ENCODE measurements around the gene COL13A1.

Gene COL13A1

DNA sequence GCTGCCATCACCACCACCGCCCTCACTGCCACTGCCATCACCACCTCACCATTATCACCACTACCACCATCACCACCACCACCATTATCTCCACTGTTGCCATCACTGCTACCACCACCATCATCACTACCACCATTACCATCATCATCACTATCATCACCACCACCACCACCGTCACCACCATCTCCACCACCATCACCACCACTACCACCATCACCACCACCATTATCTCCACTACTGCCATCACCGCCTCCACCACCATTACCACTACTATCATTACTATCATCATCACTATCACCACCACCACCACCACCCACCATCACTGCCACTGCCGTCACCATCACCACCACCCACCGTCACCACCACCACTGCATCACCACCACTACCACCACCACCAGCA is 9.9 kb upstream of the COL13A1 start:
- DNase-seq (ENCODE audit: low read depth) = no peak

DNA sequence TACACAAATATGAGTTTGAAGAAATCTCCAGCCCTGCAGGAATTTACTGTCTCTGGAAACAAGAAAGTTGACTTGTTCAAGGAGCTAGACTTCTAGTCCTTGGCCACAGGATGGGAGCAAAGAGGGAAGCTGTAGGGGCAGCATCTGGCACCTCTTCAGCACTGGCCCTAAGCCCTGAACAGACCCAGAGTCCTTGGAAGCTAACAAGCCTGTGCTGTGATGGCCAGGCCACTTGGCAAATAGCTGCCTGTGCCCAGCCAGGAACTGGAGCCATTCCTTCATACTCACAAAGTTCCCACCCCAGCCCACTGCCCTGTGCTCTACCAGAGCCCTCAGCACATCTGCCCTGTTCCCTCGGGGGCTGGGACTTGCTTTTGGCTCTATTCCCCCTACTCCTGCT is 9.4 kb upstream of the COL13A1 start:
- no peak for DNase-seq (ENCODE audit: low read depth)

DNA sequence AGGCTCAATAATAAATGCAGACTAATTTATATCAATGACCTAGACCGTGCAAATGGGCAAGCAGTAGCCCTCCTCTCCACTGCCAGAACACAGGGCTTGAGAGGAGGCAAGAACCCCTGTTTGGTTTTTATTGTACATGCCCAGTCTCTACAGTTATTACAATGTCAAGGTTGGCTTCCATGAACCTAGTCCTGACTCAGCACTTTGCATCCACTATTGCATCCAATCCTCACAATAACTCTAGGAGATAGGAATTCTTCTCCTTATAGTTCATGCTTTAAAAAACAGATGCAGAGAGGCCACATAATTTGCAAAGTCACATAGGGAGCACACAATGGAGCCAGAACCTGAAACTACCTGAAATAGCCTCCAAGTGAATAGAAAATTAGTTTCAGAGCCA is 7.0 kb upstream of the COL13A1 start:
- no peak for DNase-seq (ENCODE audit: low read depth)

DNA sequence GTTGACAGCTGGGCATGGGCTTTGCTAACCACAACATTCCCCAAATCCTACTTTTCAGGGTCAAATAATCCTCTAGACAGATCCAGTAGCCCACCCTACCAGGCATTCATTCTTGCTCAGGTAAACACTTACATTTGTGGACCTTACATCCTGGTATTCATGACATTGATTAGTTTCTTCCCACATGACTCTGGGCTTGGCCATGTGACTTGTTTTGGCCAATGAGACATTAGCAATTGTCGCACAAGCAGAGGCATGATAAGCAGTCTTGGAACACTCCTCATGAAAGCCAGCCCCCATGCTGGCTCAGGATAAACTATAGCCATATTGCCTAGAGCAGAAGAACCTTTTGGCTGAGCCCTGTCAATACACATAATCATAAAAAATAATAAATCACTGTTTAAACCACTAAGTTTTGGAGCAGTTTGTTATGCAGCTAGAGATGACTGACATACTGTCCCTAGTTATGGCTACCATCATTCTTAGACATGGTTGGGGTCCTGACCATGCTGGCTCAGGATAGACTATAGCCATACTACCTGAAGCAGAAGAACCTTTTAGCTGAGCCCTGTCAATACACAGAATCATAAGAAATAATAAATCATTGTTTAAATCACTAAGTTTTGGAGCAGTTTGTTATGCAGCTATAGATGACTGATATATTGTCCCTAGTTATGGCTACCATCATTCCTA is 6.3 kb upstream of the COL13A1 start:
- DNase-seq (ENCODE audit: low read depth) = no peak

DNA sequence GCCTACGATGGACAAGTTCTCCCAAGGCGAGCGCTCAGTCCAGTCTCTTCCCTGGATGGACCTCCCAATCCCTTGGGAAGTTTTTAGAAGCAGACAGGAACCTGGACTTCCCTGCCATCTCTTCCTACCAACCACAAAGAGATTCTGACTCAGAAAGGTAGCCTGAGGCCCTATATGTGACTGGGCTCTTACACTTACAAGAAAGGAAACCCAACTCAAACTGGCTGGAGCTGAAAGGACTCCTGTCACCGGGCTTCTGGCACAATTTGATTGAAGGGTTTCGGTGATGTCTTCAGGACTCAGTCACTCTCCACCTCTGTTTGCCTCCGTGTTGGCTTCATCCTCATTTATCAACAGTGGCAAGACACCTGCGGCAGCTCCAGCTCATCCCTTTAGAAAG is 3.7 kb upstream of the COL13A1 start:
- no peak for DNase-seq (ENCODE audit: low read depth)

DNA sequence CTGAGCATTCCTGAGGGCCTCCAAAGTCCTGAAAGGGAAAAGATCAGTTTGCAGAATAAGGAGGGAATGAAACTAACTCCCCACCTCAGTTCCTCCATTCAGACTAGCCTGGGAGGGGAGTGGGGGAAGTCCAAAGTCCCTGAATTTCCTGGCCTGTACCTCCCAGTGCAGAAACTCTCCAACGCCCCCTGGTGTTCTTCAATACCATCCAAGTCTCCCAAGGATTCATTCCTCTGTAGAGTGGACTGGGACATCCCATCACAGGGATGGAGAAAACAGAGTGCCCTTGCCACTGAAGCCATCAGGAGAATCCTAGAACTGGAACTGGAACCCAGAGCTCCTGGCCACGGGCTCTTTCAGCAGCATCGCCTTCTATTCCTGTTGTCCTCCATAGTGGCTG is 1.6 kb upstream of the COL13A1 start:
- DNase-seq (ENCODE audit: low read depth) = no peak

DNA sequence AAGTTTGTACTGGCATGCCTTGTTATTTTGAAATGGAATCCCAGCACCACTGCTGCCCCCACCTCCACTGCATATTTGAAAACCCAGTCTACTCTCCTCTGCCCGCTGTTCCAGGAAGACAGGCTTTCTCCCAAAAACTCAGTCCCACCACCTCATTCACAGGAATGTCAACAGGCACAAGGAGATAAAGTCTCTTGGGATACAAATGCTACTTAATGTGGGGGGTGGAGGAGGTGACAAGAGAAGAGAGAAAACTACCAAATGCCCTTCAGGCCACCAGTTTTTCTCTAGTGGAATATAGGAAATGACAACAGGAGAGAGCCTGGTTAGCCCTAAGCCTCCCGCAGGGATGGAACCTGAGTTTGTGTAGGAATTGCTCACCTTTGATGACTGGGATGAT is 1.0 kb upstream of the COL13A1 start:
- no peak for DNase-seq (ENCODE audit: low read depth)

DNA sequence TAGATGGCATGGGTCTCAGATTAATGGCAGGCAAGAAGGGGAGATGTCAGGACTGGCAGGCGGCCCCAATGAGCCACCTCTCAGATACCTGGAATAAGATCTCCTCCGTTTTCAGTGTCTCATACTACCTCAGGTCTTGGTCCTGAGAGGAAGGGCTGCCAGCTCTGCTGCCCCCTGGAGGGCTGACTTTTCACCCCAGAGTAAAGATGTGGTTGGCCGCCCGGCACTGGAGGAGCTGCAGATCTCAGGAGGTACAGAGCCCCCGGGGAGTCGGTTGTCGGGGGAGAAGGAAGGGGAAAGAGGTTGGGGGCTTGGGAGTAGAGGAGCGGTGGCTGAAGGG is 642 bp upstream of the COL13A1 start:
- no peak for DNase-seq (ENCODE audit: low read depth)

DNA sequence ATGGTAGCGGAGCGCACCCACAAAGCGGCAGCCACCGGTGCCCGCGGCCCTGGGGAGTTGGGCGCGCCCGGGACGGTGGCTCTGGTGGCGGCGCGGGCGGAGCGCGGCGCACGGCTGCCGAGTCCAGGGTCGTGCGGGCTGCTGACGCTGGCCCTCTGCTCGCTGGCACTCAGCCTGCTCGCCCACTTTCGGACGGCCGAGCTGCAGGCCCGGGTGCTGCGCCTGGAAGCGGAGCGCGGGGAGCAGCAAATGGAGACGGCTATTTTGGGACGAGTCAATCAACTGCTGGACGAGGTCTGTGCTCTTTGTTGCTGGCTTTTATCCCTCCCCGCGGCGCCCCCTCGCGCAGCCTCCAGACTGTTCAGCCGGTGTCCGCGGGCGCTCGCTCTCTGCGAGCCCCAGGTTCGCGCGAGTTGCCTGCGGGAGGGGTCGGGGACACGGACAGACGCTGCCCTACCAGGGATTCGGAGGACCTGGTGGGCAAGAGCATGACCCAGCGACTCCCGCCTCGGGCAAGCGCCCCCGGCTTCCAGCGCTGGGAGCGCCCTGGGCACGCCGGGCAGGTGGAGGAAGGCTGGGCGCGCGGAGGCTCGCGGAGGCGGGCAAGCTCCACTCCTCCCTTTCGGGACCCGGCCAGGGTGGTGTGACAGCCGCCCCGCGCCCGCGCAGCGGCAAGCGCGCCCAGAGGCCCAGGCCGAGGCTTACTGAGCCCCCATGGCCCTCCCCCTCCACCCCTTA is 887 bp downstream of the COL13A1 start:
- no peak for DNase-seq (ENCODE audit: low read depth)

DNA sequence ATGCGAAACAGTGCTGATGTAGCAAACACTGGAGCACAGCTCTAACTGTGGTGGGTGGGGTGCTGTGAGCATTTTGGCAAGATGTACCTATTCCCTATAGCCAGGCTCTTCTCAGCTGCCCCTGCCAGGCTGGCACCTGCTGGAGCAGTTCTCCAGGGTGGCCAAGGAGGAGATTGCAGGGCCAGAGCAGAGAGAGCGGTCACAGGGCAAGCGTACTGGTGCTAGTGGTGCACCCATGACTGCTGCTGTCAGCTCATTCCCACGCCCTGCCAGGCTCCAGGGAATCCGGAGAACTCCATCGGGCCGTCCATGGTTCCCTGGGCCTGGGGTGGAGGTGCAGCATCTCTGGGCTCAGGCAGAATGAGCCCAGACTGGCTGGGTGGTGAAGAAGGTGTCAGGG is 2.1 kb downstream of the COL13A1 start:
- DNase-seq (ENCODE audit: low read depth) = no peak

DNA sequence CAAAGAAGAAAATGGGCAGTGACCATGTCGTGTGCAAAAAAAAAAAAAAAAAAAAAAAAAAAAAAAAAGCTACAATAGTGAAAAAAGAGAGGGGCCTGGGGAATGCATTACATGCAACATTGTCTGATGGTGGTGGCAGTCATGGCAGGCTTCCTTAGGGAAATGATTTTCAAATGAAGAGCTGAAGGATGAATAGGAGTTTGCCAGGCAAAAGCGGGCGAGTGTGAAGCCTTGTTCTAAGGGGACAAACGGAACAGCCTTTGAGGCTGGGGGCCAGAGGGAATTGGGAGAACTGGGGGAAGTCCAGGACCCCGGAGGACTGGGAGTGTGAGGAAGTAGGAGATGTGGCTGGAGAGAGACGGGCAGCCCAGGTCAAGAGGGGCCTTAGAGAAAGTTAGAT is 3.1 kb downstream of the COL13A1 start:
- DNase-seq (ENCODE audit: low read depth) = no peak

DNA sequence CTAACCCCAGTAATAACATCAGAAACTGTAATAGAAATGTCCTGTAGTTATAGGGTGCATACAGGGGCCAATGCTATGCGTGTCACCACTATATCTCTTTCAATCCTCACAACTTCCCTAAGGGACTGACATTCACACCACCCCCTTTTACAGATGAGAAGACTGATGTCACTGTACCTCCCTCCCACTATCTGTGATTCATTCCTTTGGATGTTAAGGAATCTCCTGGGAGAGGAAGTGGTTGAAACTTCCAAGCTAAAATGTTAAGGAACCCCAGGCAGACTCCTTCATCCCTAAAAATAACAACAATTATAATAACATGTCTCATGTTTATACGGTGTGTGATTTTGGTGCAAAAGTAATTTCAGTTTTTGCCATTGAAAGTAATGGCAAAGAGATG is 5.4 kb downstream of the COL13A1 start:
- no peak for DNase-seq (ENCODE audit: low read depth)

DNA sequence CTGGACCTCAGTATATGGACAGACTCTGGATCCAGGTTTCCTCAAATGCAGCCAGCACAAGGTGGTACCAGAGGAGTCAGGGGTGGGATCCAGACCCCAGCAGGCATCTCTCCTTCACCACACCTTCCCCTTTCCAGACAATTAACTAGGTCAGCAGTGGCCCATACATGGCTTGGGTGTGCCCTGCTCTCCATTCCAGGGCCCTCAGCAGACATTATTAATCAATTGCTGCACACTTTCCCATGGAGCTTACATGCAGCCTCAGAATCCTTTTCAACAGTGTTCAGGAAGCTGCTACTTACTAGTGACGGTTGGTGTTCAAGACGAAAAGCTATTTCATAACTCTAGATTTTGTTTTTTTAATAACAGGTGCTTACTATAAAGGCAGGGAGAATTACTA is 6.0 kb downstream of the COL13A1 start:
- no peak for DNase-seq (ENCODE audit: low read depth)

DNA sequence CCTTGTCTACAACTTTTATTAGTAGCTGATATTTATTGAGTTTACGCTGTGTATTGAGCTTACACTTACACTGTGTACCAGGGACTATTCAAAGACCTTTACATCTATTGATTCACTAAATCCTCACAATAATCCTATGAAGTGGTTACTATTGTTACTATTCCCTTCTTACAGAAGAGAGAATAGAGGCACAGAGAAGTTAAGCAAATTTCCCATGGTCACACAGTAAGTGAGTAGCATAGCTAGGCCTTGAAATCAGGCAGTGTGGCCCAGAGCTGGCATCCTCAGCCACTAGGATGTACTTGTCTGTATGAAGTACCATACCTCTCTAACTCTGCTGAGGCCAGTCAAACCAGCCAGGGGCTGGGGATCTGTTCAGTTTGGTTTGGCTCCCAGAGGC is 7.6 kb downstream of the COL13A1 start:
- no peak for DNase-seq (ENCODE audit: low read depth)

DNA sequence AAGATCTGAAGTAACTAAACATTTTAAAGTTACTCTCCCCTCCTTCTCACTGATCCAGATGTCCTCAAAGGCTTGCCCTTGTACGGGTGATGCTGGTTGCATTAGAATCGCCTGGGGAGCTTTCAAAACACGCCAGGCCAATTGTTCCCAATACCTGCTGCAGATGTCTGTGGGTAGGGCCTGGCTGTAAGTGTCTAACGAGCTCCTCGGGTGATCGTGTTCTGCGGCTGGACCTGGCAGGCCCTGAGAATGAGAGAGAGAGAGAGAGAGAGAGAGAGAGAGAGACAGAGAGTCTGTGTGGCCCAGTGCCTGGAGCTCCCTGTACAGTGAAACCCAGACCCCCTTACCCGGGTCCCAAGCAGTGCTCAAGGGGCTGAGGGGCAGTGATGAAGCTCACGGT is 8.4 kb downstream of the COL13A1 start:
- DNase-seq (ENCODE audit: low read depth) = no peak

DNA sequence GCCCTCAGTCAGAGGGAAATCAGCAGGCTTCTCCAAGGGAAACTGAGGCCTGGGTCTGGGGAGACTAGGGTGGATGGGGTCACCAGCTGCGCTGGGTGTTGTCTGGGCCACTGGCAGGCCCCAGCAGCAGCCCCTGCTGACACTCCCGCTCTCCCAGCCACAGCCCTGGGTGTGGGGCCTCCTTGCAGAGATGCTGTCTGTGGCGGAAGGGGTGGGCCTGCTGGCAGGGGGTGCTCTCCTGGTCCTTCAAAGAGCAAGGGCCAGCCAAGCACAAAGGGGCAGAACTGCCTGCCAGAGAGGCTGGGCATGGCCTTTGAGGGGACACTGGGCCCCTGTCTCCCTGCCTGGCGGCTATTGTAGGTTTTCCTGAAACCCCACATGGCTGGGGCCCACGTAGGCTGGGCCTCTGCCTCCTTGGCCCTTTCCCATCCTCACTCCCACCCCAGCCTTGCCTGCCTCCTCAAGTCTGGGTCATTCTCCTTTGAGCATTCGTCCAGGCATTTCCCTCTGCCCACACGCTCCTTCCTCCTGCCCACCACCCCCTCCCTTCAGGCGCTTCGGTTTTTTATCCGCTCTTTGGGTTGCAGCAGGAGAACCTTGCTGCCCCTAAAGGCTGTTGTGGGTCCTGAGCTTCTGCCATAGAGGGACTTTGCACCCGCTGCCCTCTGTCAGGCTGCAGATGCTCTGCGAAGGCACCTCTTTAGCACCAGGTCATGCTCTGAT is 9.1 kb downstream of the COL13A1 start:
- no peak for DNase-seq (ENCODE audit: low read depth)

DNA sequence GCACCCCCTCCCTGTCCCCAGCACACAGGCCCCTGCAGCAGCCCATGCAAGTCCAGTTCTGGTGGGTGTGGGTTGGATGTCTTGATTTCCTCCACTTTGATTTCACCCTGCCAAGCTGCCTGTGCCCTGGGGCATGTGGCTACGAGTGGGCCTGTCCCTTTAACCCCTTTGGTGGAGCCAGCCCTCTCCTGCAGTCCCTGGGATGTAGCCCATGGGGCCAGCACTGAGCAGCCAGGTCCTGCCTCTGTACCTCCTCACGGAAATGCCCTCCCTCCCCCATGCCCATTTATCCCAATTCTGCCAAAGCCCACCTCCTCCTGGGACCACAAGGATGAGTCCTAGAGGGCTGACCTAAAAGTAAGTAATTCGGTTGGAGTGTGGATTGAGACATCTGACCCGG is 11.9 kb downstream of the COL13A1 start:
- DNase-seq (ENCODE audit: low read depth) = no peak

DNA sequence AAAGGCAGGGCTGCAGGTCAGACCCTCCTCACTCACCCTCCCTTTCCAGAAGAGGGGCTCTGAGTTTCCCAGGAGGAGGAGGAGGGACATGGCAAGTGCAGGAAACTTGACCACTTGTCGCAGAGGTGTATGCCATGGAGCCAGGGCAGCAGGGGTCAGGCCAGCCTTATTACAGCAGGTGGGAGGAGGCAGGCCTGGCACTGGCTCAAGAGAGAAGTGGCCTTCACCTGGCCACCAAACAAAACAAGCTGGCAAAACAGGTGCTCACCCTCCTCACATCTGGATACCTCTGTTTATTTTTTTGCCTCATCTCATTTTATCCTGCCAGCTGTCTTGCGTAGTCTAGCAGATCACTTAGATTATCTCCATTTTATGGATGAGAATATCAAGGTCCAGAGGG is 12.5 kb downstream of the COL13A1 start:
- no peak for DNase-seq (ENCODE audit: low read depth)

DNA sequence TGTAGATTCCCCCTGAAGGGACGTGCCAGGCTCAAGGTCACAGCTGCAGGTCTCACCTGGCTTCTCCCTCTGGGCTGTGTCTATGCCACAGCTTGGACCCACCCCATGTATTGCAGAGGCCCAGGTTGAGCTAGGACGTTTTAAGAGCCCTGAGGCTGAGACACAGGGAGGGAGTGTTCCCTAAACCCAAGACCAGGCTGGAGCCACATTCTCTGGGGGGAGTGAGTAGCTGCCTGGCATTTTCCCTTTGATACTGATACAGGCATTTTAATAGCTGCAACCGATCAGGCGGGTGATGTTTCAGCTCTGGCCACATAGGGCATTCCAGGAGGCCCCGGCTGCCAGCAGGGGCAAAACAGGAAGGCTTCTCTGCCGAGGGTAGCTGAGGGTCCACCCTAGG is 13.4 kb downstream of the COL13A1 start:
- no peak for DNase-seq (ENCODE audit: low read depth)

DNA sequence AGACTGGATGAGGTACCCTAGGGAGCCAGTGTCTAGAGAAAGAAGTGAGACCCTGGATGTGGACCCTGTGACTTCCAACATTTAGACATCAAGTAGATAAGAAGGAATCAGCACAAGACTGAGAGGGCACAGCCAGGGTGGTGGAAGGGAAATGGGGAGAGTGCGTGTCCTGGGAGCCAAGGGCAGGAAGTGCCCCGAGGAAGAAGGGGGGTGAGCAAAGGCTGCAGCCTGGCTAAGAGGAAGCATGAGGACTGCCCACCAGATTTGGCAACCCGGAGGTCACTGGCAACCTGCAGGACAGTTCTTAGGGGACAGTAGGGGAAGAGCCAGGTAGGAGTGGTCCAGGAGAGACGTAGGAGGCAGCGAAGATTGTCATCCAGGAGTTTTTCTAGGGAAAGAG is 14.8 kb downstream of the COL13A1 start:
- no peak for DNase-seq (ENCODE audit: low read depth)

DNA sequence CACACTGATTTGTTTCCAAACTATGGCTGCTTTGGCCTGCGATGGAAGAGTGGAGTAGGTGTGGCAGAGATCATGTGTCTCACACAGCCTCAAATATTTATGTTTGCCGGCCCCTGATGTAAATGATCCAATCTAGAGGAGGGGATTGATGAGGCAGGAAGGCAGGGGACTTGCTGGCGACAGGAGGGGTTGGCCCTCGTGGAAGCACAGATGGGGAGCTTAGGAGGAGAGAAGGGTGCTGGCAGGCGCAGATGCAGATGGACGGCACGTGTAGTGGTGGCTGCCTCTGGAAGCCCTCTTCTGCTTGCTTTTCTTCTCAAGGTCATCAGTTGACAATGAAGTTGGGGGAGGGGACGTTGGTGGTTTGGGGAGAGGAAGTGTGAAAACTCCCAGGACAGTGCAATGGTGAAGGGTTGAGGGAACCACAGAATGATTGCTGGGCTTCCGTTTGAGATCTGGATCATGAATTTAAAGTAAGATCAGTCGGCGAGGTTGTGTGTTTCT is 15.4 kb downstream of the COL13A1 start:
- no peak for DNase-seq (ENCODE audit: low read depth)

DNA sequence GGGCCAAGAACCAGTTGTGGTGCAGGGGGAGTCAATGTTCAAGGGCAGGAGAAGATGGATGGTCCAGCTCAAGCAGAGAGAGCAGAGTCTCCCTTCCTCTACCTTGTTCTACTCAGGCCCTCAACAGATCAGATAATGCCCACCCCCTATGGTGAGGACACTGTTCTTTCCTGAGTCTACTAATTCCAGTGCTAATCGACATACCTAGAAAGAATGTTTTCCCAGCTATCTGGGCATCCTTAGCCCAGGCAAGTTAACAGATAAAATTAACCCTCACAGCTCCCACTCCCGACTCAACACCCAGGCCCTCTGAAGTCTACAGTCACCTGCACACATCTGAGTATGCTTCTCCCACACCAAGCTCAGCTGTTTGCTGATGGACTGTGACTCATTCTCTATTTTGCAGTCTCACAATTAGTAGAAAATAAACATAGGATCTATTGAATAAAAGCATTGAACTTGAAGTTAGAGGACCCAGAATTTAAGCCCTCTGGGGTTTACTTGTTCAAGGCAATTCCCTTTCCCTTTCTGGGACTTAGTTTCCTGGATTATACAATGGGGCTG is 17.1 kb downstream of the COL13A1 start:
- no peak for DNase-seq (ENCODE audit: low read depth)

All from activated gamma-delta T cell treated with anti-CD3 and anti-CD28 coated beads, Interleukin-2, amount 50 U/mL, for 16 hours (primary cell).